GM12892 (cell line): ENCODE data around the gene SLC35D2.
"Not testable (repeated sequence)": the region's sequence is repeated elsewhere in the genome, so short reads cannot be mapped to it uniquely, and the experiment has no call there.

Source experiments
- POLR2A ChIP-seq: IDR thresholded peaks from 2 replicates; pipeline ENCODE4 v1.6.1; 2011; ENCODE audit warnings: low read depth, low read length, control low read depth
- POLR2AphosphoS5 ChIP-seq: IDR thresholded peaks from 2 replicates; pipeline ENCODE4 v1.6.1; 2011; ENCODE audit warnings: low read depth, low read length, control low read depth

DNA sequence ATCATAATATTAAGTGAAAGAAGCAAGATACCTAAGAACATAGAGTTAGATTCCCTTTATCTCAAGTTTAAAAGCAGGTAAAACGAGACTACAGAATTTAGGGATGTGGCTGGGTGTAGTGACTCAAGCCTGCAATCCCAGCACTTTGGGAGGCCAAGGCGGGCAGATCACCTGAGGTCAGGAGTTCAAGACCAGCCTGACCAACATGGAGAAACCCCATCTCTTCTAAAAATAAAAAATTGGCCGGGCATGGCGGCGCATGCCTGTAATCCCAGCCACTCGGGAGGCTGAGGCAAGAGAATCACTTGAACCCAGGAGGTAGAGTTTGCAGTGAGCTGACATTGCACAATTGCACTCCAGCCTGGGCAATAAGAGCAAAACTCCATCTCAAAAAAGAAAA, 21.4 kb downstream of the SLC35D2 start:
- not testable (repeated sequence) for TF ChIP-seq POLR2A, POLR2AphosphoS5
